HG02981 (cell line): ENCODE results near the gene NDUFA3.

Source experiments
- ATAC-seq: cut with Tn5 transposase; IDR thresholded peaks from one replicate; pipeline ENCODE4 v1.9.1; 2021; ENCODE audit warnings: mild to moderate bottlenecking, moderate library complexity; ENCODE audit not compliant: unreplicated experiment

The NDUFA3 gene

GRCh38 chr19:54107876-54108490 lies 5.3 kb downstream of the NDUFA3 start:
- no peak for ATAC-seq

GRCh38 chr19:54108496-54108895 lies 5.8 kb downstream of the NDUFA3 start:
- ATAC-seq = no peak

- ATAC-seq = no peak
These were observed 7.0 kb downstream of the NDUFA3 start for GRCh38 chr19:54109651-54110050.

GRCh38 chr19:54114340-54115108 lies 11.9 kb downstream of the NDUFA3 start:
- no peak for ATAC-seq

- ATAC-seq = peak; percentile 71
These were observed 12.7 kb downstream of the NDUFA3 start, which contains the start of the genes PRPF31 and TFPT for GRCh38 chr19:54115109-54116063. Gene PRPF31 (plus strand): TSS chr19:54115754. CDS start chr19:54118279, 2,525 bp downstream. Gene TFPT (minus strand): TSS chr19:54115657. CDS start chr19:54115269, 388 bp downstream.

- no peak for ATAC-seq
These were observed 18.6 kb downstream of the NDUFA3 start for GRCh38 chr19:54121259-54121658.

GRCh38 chr19:54123682-54124081 lies 21.0 kb downstream of the NDUFA3 start:
- no peak for ATAC-seq

GRCh38 chr19:54124393-54124792 lies 21.7 kb downstream of the NDUFA3 start:
- no peak for ATAC-seq

GRCh38 chr19:54125713-54126112 lies 23.1 kb downstream of the NDUFA3 start:
- no peak for ATAC-seq

- ATAC-seq = no peak
These were observed 25.2 kb downstream of the NDUFA3 start for GRCh38 chr19:54127688-54128440.

- no peak for ATAC-seq
These were observed 25.7 kb downstream of the NDUFA3 start for GRCh38 chr19:54128441-54128725.

- ATAC-seq = no peak
These were observed 26.4 kb downstream of the NDUFA3 start for GRCh38 chr19:54128796-54129616.

GRCh38 chr19:54129617-54129996 lies 27.0 kb downstream of the NDUFA3 start:
- no peak for ATAC-seq

- ATAC-seq = no peak
These were observed 30.8 kb downstream of the NDUFA3 start for GRCh38 chr19:54133312-54133956.

GRCh38 chr19:54133957-54134590 lies 31.4 kb downstream of the NDUFA3 start:
- no peak for ATAC-seq

GRCh38 chr19:54136086-54136863 lies 33.6 kb downstream of the NDUFA3 start:
- ATAC-seq = no peak

- peak; percentile 73 for ATAC-seq
These were observed 34.4 kb downstream of the NDUFA3 start for GRCh38 chr19:54136864-54137698.
